Measurements from ENCODE around the gene LLGL2. TPM values are rescaled to one million over a fixed set of nuclear protein-coding genes. Genes with fewer than 3 reads are reported as not detected.

Gene LLGL2
- total RNA-seq, 1 experiment from 2014 or later, result 10.8 TPM

DNA sequence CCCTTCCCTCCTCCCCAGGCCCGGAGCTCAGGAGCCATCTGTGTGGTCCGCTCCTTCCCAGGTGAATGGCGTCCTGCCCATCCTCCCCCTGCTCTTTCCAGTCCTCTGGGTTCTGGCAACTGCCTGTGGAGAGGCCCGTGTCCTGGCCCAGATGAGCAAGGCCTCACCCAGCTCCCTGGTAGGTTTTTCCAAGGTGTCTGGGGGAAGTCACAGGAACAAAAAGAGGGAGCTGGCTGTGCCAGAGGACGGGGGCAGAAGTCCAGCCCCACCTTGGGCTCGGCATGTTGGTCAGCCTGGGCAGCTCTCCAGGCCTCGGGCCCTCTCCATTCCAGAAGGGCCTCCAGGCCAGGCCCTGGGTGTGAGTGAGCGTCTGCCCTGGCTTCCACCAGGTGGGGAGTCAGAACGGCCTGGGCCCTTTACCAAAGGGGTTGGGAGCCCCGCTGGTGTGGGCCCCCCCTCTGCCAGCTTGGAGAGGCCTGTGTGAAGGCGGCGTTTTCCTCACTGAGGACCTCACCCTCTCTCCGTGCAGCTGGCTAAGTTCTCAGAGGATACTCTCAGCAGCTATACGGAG, 35.2 kb upstream of the LLGL2 start:
- no peak overlapping the region for H3K4me3 ChIP-seq (ENCODE audit: low read depth, low read length, poor library complexity, severe bottlenecking)
- ChIA-PET POLR2A (ENCODE audit: low non-redundant PET) (no interaction called here), CTCF (no interaction called here)
- DNase-seq (ENCODE audit: low spot score), result no peak
- intact Hi-C loops (cut with micrococcal nuclease; ENCODE audit: unreplicated experiment), result no loop called here
- peaks cover 19% of the 10 kb centered on the region for H3K36me3 ChIP-seq (ENCODE audit: insufficient read depth, low read length, poor library complexity, severe bottlenecking)
- TF ChIP-seq EZH2 (IDR thresholded peaks at IDR 0.05; ENCODE audit: borderline replicate concordance, low read depth, low read length, poor library complexity, severe bottlenecking), result no peak
- TF ChIP-seq, protein P1, sequence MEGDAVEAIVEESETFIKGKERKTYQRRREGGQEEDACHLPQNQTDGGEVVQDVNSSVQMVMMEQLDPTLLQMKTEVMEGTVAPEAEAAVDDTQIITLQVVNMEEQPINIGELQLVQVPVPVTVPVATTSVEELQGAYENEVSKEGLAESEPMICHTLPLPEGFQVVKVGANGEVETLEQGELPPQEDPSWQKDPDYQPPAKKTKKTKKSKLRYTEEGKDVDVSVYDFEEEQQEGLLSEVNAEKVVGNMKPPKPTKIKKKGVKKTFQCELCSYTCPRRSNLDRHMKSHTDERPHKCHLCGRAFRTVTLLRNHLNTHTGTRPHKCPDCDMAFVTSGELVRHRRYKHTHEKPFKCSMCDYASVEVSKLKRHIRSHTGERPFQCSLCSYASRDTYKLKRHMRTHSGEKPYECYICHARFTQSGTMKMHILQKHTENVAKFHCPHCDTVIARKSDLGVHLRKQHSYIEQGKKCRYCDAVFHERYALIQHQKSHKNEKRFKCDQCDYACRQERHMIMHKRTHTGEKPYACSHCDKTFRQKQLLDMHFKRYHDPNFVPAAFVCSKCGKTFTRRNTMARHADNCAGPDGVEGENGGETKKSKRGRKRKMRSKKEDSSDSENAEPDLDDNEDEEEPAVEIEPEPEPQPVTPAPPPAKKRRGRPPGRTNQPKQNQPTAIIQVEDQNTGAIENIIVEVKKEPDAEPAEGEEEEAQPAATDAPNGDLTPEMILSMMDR (conservative IDR thresholded peaks at IDR 0.05; ENCODE audit: low read depth, low read length), result no peak
- H3K4me1 ChIP-seq (ENCODE audit: insufficient read depth, low read length, poor library complexity, severe bottlenecking), result no peaks in the 10 kb centered on the region
- H3K27me3 ChIP-seq (replicated peaks; ENCODE audit: insufficient read depth, low read depth, low read length, poor library complexity), result no peaks in the 10 kb centered on the region
- no peaks in the 10 kb centered on the region for H3K9me3 ChIP-seq (ENCODE audit: low read depth, low read length, poor library complexity, severe bottlenecking)
- BruUV-seq (replicated peaks), result no TSS peak
- H3K27ac ChIP-seq (ENCODE audit: low read depth, low read length, poor library complexity, severe bottlenecking), result no peak overlapping the region

- ChIA-PET CTCF (no interaction called here), POLR2A (ENCODE audit: low non-redundant PET) (no interaction called here)
- H3K4me1 ChIP-seq (ENCODE audit: insufficient read depth, low read length, poor library complexity, severe bottlenecking), result no peaks in the 10 kb centered on the region
- H3K27me3 ChIP-seq (replicated peaks; ENCODE audit: insufficient read depth, low read depth, low read length, poor library complexity), result no peaks in the 10 kb centered on the region
- TF ChIP-seq EZH2 (IDR thresholded peaks at IDR 0.05; ENCODE audit: borderline replicate concordance, low read depth, low read length, poor library complexity, severe bottlenecking), result no peak
- TF ChIP-seq, protein P1 (conservative IDR thresholded peaks at IDR 0.05; ENCODE audit: low read depth, low read length), result no peak
- no TSS peak for BruUV-seq (replicated peaks)
- H3K27ac ChIP-seq (ENCODE audit: low read depth, low read length, poor library complexity, severe bottlenecking), result no peak overlapping the region
- H3K9me3 ChIP-seq (ENCODE audit: low read depth, low read length, poor library complexity, severe bottlenecking), result no peaks in the 10 kb centered on the region
- intact Hi-C loops (cut with micrococcal nuclease; ENCODE audit: unreplicated experiment), result no loop called here
- no peak for DNase-seq (ENCODE audit: low spot score)
- H3K36me3 ChIP-seq (ENCODE audit: insufficient read depth, low read length, poor library complexity, severe bottlenecking), result peaks cover 19% of the 10 kb centered on the region
- no peak overlapping the region for H3K4me3 ChIP-seq (ENCODE audit: low read depth, low read length, poor library complexity, severe bottlenecking)
Observed at GRCh38 chr17:75490953-75491649, 34.4 kb upstream of the LLGL2 start.

GRCh38 chr17:75491680-75492079, 33.8 kb upstream of the LLGL2 start:
- CTCF ChIA-PET, result no interaction called here
- no peaks in the 10 kb centered on the region for H3K27me3 ChIP-seq (replicated peaks; ENCODE audit: insufficient read depth, low read depth, low read length, poor library complexity)
- H3K4me3 ChIP-seq (ENCODE audit: low read depth, low read length, poor library complexity, severe bottlenecking), result no peak overlapping the region
- intact Hi-C loops (cut with micrococcal nuclease; ENCODE audit: unreplicated experiment), result no loop called here
- no peaks in the 10 kb centered on the region for H3K4me1 ChIP-seq (ENCODE audit: insufficient read depth, low read length, poor library complexity, severe bottlenecking)
- no peak for DNase-seq (ENCODE audit: low spot score)
- BruUV-seq (replicated peaks), result no TSS peak
- POLR2A ChIA-PET (ENCODE audit: low non-redundant PET), result no interaction called here
- H3K27ac ChIP-seq (ENCODE audit: low read depth, low read length, poor library complexity, severe bottlenecking), result no peak overlapping the region
- peaks cover 23% of the 10 kb centered on the region for H3K36me3 ChIP-seq (ENCODE audit: insufficient read depth, low read length, poor library complexity, severe bottlenecking)
- H3K9me3 ChIP-seq (ENCODE audit: low read depth, low read length, poor library complexity, severe bottlenecking), result no peaks in the 10 kb centered on the region
- TF ChIP-seq, protein P1 (conservative IDR thresholded peaks at IDR 0.05; ENCODE audit: low read depth, low read length), result no peak
- no peak for TF ChIP-seq EZH2 (IDR thresholded peaks at IDR 0.05; ENCODE audit: borderline replicate concordance, low read depth, low read length, poor library complexity, severe bottlenecking)

Data from A673 (cell line).